Heart right ventricle (tissue), 16 donors: ENCODE data around the gene COPS9. TPM values are rescaled to one million over a fixed set of nuclear protein-coding genes. Genes with fewer than 3 reads are reported as not detected.

Source experiments
- ATAC-seq, 8 donors: fragments of 200-7000 bp; cut with Tn5 transposase; one replicate each; pipeline ENCODE4 v1.9.1; 2020; ENCODE audit warnings: mild to moderate bottlenecking in 8 of 8, moderate library complexity in 8 of 8, moderate number of reproducible peaks in 1 of 8
- DNase-seq, 2 donors: peaks; one replicate each; pipeline ENCODE4 v3.0.0-alpha.2; 2020
- H3K27ac ChIP-seq, 10 donors: fragments of 200-600 bp; sonication (generic) in 2 of 10; one replicate each; pipeline versions ENCODE4 v1.5.0 to v1.8.0; 2020 to 2022; ENCODE audit warnings: mild to moderate bottlenecking in 3 of 10
- H3K27me3 ChIP-seq, 7 donors: fragments of 200-600 bp; one replicate each; pipeline ENCODE4 v1.8.0; 2021 to 2022; ENCODE audit warnings: mild to moderate bottlenecking in 2 of 7
- H3K36me3 ChIP-seq, 9 donors: fragments of 200-600 bp; sonication (generic) in 1 of 9; one replicate each; pipeline versions ENCODE4 v1.5.0 to v1.8.0; 2020 to 2022; ENCODE audit warnings: mild to moderate bottlenecking in 2 of 9
- H3K4me1 ChIP-seq, 9 donors: fragments of 200-600 bp; sonication (generic) in 1 of 9; one replicate each; pipeline versions ENCODE4 v1.5.0 to v1.8.0; 2020 to 2022; ENCODE audit warnings: mild to moderate bottlenecking in 4 of 9
- H3K4me3 ChIP-seq, 10 donors: fragments of 200-600 bp; sonication (generic) in 2 of 10; one replicate each; pipeline versions ENCODE4 v1.5.0 to v1.8.0; 2020 to 2022; ENCODE audit warnings: mild to moderate bottlenecking in 7 of 10, moderate library complexity in 2 of 10
- H3K9me3 ChIP-seq, 11 donors: fragments of 200-600 bp in 10 of 11; sonication (generic) in 2 of 11; one replicate each; pipeline versions ENCODE4 v1.5.0 to v1.8.0; 2013 to 2022; ENCODE audit warnings: mild to moderate bottlenecking in 2 of 11, control low read depth in 1 of 11, moderate library complexity in 1 of 11
- CTCF ChIP-seq, 9 donors: fragments of 200-600 bp; sonication (generic) in 2 of 9; IDR thresholded peaks; one replicate each; pipeline versions ENCODE4 v1.5.0 to v1.8.0; 2021 to 2022; ENCODE audit warnings: antibody characterized with exemption in 9 of 9, mild to moderate bottlenecking in 5 of 9, moderate library complexity in 1 of 9
- WGBS, 2 donors: extraction: QIAGEN DNeasy Blood & Tissue Kit; methylation state at CpG; one replicate each; pipeline ENCODE4 v1.1.7; 2013; ENCODE audit warnings: inconsistent platforms in 1 of 2; 5-methylcytosine and 5-hydroxymethylcytosine counted together
- intact Hi-C, 10 donors: fragments of 100-400 bp; cut with DNase I; formaldehyde crosslinking; loops; one replicate each; pipeline versions ENCODE4 v1.11.1 to v1.14.2; 2022
- long read RNA-seq, 3 donors: library from polyadenylated mRNA; unstranded; transcript quantifications; one replicate each; pipeline ENCODE4 v2.0.0, GENCODE V29; 2020 to 2021
- polyA plus RNA-seq, 2 donors: library from polyadenylated mRNA; stranded (reverse); fragments of 200-250 nt; gene quantifications; one replicate each; pipeline ENCODE4 v1.2.3, GENCODE V29; 2013
- total RNA-seq, 10 donors: library from RNA; stranded (reverse); fragmentation: NEBNext Ultra II Directional in 3 of 10; extraction: Animal tissue kit (Norgen Biotek cat#: 25700) in 3 of 10; gene quantifications; one replicate each; pipeline versions ENCODE4 v1.2.1 to v1.2.4, GENCODE V29; 2021 to 2023
- donor health status: Arrhythmogenic right ventricular cardiomyopathy.
- donor health status: ischemic (EF 13 %, LVEDD 7.1; RV severe dilation, severe dysfunction).
- donor health status: healthy with polysubstance abuse.
- donor health status: DM: no; HTN: yes; CAD: no.
- donor health status: DM: no; HTN: no; CAD: no.
- donor health status: ischemic (EF 25% LVEDD 6.9; RV normal size, moderate dysfunction).
- donor health status: ischemic (EF 25% LVEDD 5.7; RV mildly dilated, moderate dysfunction).
- donor health status: healthy.
- donor health status: DM: yes; HTN: yes; CAD: no.
- donor health status: Ischemic cardiomyopathy.
- donor health status: ischemic (EF 35%, LVEDD 5.7; RV mildly dilated, moderate dysfunction).
- donor health status: nonischemic (EF 11% LVEDD 7.7; RV severe dilation, severe dysfunction).
- donor health status: DM: yes; HTN: yes; CAD: no.
- donor health status: PGD.
- donor health status: ischemic (EF 29% LVEDD 5.4; RV normal size, mild dysfunction).
- donor health status: nonischemic (EF 23%, LVEDD 6.1; RV moderate dilation, normal function).

COPS9 gene
- total RNA-seq (100 to 1,000 TPM; 135 to 229 (median 165) TPM), polyA plus RNA-seq (100 to 1,000 TPM; 291 to 495 TPM)
- long read RNA-seq, donor 1, transcript COPS9-204 (2 exons, 619 nt): minor isoform, 9 of 54 reads
- long read RNA-seq, donor 1, transcript COPS9-205 (3 exons, 418 nt): major isoform, 26 of 54 reads
- long read RNA-seq, donor 1, partial matches to known transcripts: 0 of 54 reads
- long read RNA-seq, donor 1, other reads (novel, unspliced or antisense): 19 of 54 reads
- long read RNA-seq, donor 2, transcript COPS9-204 (2 exons, 619 nt): minor isoform, 9 of 88 reads
- long read RNA-seq, donor 2, transcript COPS9-205 (3 exons, 418 nt): major isoform, 30 of 88 reads
- long read RNA-seq, donor 2, partial matches to known transcripts: 0 of 88 reads
- long read RNA-seq, donor 2, other reads (novel, unspliced or antisense): 49 of 88 reads
- long read RNA-seq, donor 3, partial matches to known transcripts: 0 of 2 reads
- long read RNA-seq, donor 3, other reads (novel, unspliced or antisense): 0 of 2 reads

GRCh38 chr2:240136013-240136670, at the start of gene COPS9:
COPS9 (minus strand) TSS chr2:240136305; CDS start chr2:240136284, 21 bp downstream.
- peak; percentile 87 to 89 for DNase-seq
- H3K4me1 ChIP-seq: peaks cover 8 to 22% (median 19%) of the 10 kb centered on the region in 9 donors
- WGBS, 2 donors: 0% methylated on average over 43 to 79 of the region's 79 CpGs
- peak within 1 kb of the TSS; percentile 82 to 100 (median 96) for H3K4me3 ChIP-seq
- peak within 1 kb of the TSS in 9 of 10 donors; percentile 56 to 88 (median 75) for H3K27ac ChIP-seq
- H3K9me3 ChIP-seq: no peaks in the 10 kb centered on the region
- intact Hi-C loops: no loop called here
- H3K36me3 ChIP-seq: peaks cover 0 to 30% (median 24%) of the 10 kb centered on the region in 9 donors
- TF ChIP-seq CTCF (IDR thresholded peaks at IDR 0.05): no peak
- peak; percentile 97 to 99 (median 97) for ATAC-seq
- peaks cover 0 to 6% (median 0%) of the 10 kb centered on the region in 7 donors for H3K27me3 ChIP-seq

GRCh38 chr2:240184656-240185055, 48.6 kb upstream of the COPS9 start:
- H3K4me3 ChIP-seq: no peak overlapping the region
- no peaks in the 10 kb centered on the region for H3K4me1 ChIP-seq
- intact Hi-C loops: no loop called here
- H3K27ac ChIP-seq: no peak overlapping the region
- no peak for TF ChIP-seq CTCF (IDR thresholded peaks at IDR 0.05)
- peaks cover 0 to 10% (median 0%) of the 10 kb centered on the region in 11 donors for H3K9me3 ChIP-seq
- WGBS, 2 donors: 39 to 64% methylated on average over 3 of the region's 3 CpGs
- H3K36me3 ChIP-seq: no peaks in the 10 kb centered on the region
- peaks cover 0 to 43% (median 13%) of the 10 kb centered on the region in 7 donors for H3K27me3 ChIP-seq
- ATAC-seq (no peak), DNase-seq (no peak)

GRCh38 chr2:240183875-240184590, 47.9 kb upstream of the COPS9 start:
- ATAC-seq (no peak), DNase-seq (no peak)
- intact Hi-C loops: no loop called here
- Histone ChIP-seq H3K4me3 (no peak overlapping the region), H3K4me1 (no peaks in the 10 kb centered on the region), H3K27me3 (peaks cover 0 to 47% (median 13%) of the 10 kb centered on the region in 7 donors), H3K27ac (no peak overlapping the region), H3K9me3 (peaks cover 0 to 10% (median 0%) of the 10 kb centered on the region in 11 donors), H3K36me3 (no peaks in the 10 kb centered on the region)
- no peak for TF ChIP-seq CTCF (IDR thresholded peaks at IDR 0.05)
- 77 to 90% methylated on average over 13 of the region's 13 CpGs for WGBS, 2 donors
